ENCODE measurements around the gene LRP11. TPM values are rescaled to one million over a fixed set of nuclear protein-coding genes. Genes with fewer than 3 reads are reported as not detected.

Gene LRP11
- total and polyA plus RNA-seq, 8 donors: 5.4 to 22.2 (median 15.2) TPM

GRCh38 chr6:149834513-149835481 lies 29.4 kb downstream of the LRP11 start:
- intact Hi-C loops (cut with DNase I): loop anchor here in 1 of 3 donors (5.0 kb wide), 1 partner anchor 88 kb away; the partner anchor contains the start of gene RAET1G
- no peaks in the 10 kb centered on the region for H3K27me3 ChIP-seq
- H3K4me1 ChIP-seq: no peaks in the 10 kb centered on the region
- no peak overlapping the region for H3K4me3 ChIP-seq
- FAIRE-seq (no peak), DNase-seq (peak in 2 of 6 donors; percentile 32 to 74), ATAC-seq (peak; percentile 50 to 91 (median 84))
- peak; percentile 73 to 90 (median 88) for TF ChIP-seq CTCF (IDR thresholded peaks at IDR 0.05)
- WGBS, 2 donors: 46 to 48% methylated on average over 5 of the region's 5 CpGs
- no peak overlapping the region for H3K27ac ChIP-seq
- no peaks in the 10 kb centered on the region for H3K9me3 ChIP-seq
- H3K36me3 ChIP-seq: peaks cover 0 to 6% (median 0%) of the 10 kb centered on the region in 3 donors

GRCh38 chr6:149833651-149834050 lies 30.5 kb downstream of the LRP11 start:
- FAIRE-seq (no peak), DNase-seq (no peak), ATAC-seq (no peak)
- 80 to 84% methylated on average over 3 of the region's 3 CpGs for WGBS, 2 donors
- H3K4me3 ChIP-seq: no peak overlapping the region
- intact Hi-C loops (cut with DNase I): no loop called here
- no peaks in the 10 kb centered on the region for H3K9me3 ChIP-seq
- H3K27ac ChIP-seq: no peak overlapping the region
- no peaks in the 10 kb centered on the region for H3K4me1 ChIP-seq
- H3K36me3 ChIP-seq: peaks cover 0 to 6% (median 0%) of the 10 kb centered on the region in 3 donors
- TF ChIP-seq CTCF (IDR thresholded peaks at IDR 0.05): no peak
- H3K27me3 ChIP-seq: no peaks in the 10 kb centered on the region

GRCh38 chr6:149831308-149831820 lies 32.8 kb downstream of the LRP11 start:
- whole genome bisulfite sequencing, 2 donors: 64 to 68% methylated on average over 6 of the region's 6 CpGs
- TF ChIP-seq CTCF (IDR thresholded peaks at IDR 0.05): no peak
- FAIRE-seq (no peak), DNase-seq (no peak), ATAC-seq (peak in 2 of 4 donors; percentile 66 to 71)
- Histone ChIP-seq H3K4me3 (no peak overlapping the region), H3K9me3 (no peaks in the 10 kb centered on the region), H3K36me3 (no peaks in the 10 kb centered on the region), H3K27me3 (no peaks in the 10 kb centered on the region), H3K4me1 (no peaks in the 10 kb centered on the region), H3K27ac (no peak overlapping the region)
- intact Hi-C loops (cut with DNase I): no loop called here

GRCh38 chr6:149830731-149831307 lies 33.3 kb downstream of the LRP11 start:
- DNase-seq: no peak
- Histone ChIP-seq H3K4me1 (no peaks in the 10 kb centered on the region), H3K9me3 (no peaks in the 10 kb centered on the region), H3K27ac (no peak overlapping the region), H3K36me3 (peaks cover 0 to 3% (median 0%) of the 10 kb centered on the region in 3 donors), H3K4me3 (no peak overlapping the region), H3K27me3 (no peaks in the 10 kb centered on the region)
- no peak for FAIRE-seq
- ATAC-seq: no peak
- WGBS, 2 donors: 91 to 92% methylated on average over 7 of the region's 7 CpGs
- intact Hi-C loops (cut with DNase I): no loop called here
- TF ChIP-seq CTCF (IDR thresholded peaks at IDR 0.05): no peak

Measured in pancreas (tissue), 10 donors.